ENCODE measurements around the gene TMEM17.
A peak's percentile ranks its signal among the peaks of the same experiment; 100 is the strongest.

The TMEM17 gene

DNA sequence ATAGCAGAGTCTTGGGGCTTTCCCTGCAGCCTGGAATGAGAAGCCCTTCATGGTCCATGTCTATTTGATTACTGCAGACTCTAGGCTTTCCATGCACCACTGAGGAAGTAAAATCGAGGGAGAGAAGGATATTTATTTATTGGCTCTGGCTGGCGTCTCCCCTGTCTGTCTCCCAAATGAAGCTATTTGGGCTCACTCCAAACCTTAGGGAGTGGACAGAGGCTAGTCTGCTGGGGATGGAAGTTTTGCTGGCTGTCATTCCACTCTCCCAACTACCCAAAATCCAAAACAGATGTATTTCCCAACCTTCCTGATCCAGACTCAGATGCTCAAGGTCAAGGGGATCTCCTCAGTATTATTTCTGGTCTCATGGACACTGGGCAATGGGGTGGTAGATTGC is 33.7 kb downstream of the TMEM17 start:
- DNase-seq (ENCODE audit: low spot score): no peak

DNA sequence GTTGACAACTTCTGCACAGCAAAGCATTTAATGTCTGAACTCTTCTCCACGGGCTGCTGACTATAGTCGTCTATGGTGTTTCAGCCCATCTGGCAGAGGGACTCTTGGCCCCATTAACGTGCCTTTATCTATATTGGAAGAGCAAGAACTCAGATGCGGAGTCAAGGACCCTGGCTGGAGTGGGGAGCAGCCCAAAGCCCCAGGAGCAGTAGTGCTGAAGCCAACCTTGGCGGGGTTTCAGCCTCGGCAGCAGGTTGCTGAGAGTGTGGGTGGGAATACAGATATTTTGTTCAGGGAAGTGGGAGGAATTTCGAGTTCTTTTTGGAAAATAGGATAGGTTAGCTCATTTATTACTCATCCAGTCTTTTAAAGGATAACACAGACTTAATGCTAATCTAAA is 34.2 kb downstream of the TMEM17 start:
- DNase-seq (ENCODE audit: low spot score): no peak

- no peak for DNase-seq (ENCODE audit: low spot score)
Observed at GRCh38 chr2:62471404-62471803, 34.6 kb downstream of the TMEM17 start.

GRCh38 chr2:62469548-62469947 is 36.4 kb downstream of the TMEM17 start:
- no peak for DNase-seq (ENCODE audit: low spot score)

DNA sequence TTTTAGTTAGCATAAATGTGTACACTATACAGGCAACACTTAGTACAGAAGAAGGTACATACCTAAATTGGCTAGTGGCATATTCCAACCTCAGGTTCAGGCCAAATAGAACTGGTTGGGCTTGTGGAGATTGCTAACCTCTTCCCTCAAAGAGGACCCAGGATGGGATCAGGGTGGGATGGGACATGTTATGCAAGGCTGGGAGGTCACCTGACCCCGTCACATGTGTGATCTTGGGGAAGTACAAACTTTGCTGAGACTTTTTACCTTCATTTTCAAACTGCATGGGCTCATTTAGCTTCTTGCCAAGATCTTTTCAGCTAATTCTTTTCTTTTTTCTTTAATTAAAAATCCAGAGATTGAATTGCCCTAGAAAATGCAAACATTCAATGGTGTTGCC is 36.9 kb downstream of the TMEM17 start:
- no peak for DNase-seq (ENCODE audit: low spot score)

DNA sequence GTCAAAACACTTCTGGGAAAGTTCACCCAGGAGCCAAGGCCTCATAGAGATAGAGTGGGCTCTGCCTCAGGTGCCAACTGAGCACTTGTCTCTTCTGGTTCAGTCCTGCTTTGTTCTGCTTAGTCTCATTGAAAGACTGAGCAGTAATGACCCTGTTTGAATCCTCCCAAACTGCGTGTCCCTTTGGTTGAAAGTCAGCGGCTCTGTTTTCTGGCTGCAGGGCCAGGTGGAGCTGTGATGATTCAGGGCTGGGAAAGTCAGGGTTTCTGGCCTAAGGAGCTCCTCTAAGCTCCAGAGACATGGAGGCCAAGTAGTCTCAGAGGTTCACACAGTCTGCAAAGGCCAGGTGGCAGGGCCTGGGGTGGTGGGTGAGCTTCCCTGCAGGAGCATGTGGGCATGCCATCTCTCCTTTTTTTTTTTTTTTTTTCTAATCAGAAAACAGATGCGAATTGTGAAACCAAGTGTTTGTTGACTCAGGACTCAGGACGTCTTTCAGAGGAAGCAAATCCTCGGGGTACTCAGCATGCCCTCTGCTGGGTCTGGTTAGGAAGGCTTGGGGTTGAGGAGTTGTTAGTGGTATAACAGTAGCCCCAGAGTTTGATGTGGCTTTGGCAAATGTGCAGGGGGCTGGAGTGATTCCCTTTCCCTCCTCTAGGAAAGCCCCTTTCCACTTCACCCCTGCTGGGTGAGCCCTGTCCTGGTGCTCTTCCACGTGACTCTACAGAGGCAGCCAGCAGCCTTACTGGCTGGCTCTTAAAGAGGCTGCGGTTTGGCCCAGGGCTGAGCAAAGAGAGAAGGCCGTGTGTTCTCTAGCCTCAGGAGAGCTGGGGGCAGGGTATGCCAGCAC is 38.3 kb downstream of the TMEM17 start:
- DNase-seq (ENCODE audit: low spot score): no peak

- no peak for DNase-seq (ENCODE audit: low spot score)
Observed at GRCh38 chr2:62467100-62467474, 38.9 kb downstream of the TMEM17 start.

GRCh38 chr2:62466503-62466854 is 39.5 kb downstream of the TMEM17 start:
- no peak for DNase-seq (ENCODE audit: low spot score)

- no peak for DNase-seq (ENCODE audit: low spot score)
Observed at GRCh38 chr2:62465741-62466502, 40.1 kb downstream of the TMEM17 start.

DNA sequence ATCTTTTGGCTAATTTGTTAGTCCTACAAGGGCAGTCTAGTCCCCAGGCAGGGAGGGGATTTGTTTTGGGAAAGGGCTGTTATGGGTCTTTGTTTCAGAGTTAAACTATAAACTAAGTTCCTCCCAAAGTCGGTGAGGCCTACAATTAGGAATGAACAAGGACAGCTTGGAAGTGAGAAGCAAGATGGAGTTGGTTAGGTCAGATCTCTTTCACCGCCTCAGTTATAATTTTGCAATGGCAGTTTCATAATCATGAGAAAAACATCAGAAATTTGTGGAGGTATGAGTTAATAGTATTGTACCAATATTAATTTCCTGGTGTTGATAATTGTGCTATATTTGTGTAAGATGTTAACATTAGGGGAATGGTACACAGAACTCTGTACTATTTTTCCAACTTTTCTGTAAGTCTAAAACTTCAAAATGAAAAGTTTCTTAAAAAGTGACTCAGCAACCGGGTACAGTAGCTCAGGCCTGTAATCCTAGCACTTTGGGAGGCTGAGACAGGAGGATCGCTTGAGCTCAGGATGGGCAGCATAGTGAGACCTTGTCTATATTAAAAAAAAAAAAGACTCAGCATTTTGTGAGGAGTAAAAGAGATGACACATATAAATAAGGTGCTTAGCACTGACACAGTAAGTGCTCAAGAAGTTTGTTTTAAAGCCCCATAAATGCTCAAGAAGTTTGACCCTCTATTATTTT is 40.8 kb downstream of the TMEM17 start:
- DNase-seq (ENCODE audit: low spot score): no peak

DNA sequence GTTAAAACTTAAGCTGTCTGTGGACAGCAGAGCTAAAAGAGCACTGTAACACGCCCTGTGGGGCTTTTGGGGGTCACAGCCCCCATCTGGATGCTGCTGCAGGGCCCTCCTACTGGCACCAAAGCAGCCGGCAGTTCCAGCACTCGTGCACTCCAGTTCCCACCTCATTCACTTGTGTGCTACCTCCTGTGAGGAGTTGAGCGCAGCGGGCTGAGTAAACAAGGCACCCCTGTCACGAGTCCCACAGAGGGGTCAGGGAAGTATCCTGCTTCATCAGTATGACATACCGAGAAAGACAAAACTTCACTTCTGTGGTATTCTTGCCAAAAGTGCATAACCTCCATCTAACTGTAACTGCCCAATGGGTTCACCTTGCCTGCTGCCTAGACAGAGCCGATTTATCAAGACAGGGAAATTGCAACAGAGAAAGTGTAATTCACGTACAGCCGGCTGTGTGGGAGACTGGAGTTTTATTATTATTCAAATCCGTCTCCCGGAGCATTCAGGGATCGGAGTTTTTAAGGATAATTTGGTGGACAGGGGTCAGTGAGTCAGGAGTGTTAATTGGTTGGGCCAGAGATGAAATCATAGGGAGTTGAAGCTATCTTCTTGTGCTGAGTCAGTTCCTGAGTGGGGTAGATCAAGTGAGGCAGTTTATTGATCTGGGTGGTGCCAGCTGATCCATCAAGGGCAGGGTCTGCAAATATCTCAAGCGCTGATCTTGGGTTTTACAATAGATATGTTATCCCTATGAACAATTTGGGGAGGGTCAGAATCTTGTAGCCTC is 41.6 kb downstream of the TMEM17 start:
- no peak for DNase-seq (ENCODE audit: low spot score)

DNA sequence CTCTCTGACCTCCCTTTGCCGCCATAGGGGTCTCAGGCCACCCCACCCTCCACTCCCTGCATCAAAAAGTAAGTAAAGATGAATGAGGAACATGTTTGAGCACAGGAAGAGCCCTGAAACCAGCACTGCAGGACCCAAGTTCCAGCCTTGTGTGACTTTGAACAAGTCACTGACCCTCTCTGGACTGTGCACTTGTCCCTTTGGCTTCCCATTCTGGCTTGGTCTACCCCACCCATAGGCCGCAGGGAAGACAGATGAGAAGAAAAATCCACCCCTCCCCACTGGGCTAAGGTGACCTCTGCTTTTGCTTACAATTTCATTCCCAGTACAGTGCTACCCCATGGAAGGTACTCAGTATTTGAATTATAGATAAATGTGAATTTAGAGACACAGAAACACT is 43.8 kb downstream of the TMEM17 start:
- no peak for DNase-seq (ENCODE audit: low spot score)

- no peak for DNase-seq (ENCODE audit: low spot score)
Observed at GRCh38 chr2:62461707-62462106, 44.3 kb downstream of the TMEM17 start.

DNA sequence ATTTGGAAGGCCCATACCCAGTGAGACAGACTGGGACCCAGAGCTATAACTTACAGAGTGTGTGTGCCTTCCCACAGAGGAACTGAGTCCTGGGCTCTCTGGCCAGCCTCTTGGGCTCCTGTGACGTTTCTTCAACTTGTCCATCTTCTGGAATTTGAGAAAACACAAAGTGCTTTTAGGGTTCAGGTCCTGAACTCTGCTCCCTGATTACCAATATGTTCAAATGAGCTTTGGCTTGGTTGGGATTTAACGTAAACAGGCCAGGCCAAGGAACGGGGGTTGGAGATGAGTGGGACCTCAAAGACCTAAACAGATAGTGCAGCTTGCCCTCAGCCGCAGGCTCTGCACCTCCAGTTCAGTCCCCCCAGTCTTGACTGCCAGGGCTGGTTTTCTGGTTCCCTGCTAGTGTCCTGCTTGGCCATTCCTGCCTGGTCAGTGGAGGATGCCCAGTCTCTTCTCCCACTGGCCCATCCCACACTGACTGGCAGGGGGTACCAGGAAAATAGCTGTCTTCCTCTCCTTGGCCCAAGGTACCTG is 44.9 kb downstream of the TMEM17 start:
- DNase-seq (ENCODE audit: low spot score): no peak

DNA sequence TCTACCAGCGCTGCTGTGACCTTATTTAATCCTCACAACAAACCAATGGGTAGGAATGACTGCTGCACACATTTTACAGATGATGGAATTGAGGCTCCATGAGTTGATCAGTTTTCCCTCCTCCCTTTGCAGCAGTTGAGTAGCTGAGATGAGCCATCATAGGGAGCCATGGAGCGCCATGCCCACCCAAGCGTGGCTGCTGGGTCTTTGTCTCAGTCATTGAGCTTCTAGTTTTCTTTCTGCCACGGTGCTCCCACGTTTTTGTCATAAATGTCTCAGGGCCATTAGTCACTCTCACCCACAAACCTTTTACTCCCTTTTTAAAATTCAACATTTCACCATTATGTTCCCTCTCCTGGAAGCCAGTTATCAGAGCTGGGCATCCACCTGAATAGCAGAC is 45.8 kb downstream of the TMEM17 start:
- no peak for DNase-seq (ENCODE audit: low spot score)

DNA sequence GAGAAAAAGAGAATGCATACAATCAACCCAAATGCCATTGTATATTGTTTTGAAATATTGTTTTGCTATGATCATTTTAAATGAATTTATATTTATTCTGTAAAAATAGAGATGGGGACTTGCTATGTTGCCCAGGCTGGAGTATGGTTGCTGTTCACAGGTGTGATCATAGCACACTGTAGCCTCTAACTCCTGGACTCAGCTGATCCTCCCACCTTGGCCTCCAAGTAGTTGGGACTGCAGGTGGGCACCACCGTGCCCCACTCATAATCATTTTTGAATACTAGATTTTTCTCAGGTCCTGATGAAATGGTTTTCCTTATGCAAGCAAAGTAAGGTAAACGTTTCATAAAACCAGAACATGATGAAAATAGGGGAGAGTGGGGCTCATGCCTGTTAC is 46.3 kb downstream of the TMEM17 start:
- no peak for DNase-seq (ENCODE audit: low spot score)

DNA sequence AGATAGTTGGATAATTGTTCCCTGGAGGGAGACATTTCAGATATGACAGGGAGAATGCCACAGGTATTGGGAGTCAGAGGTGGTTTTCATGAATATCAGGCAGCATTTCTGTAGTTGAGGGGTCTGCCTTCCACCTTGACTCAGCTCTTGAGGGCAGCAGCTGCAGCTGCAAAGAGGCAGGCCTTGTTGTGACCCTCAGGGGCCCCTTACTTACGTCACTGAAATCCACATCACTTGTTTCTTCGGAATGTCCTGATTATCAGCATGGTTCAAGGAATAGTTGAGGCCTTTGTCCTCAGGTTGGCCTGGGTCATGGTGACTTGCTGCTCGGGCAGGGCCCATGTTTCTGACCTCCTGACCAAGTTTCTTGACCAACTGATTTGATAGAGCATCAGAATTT is 46.9 kb downstream of the TMEM17 start:
- no peak for DNase-seq (ENCODE audit: low spot score)

- no peak for DNase-seq (ENCODE audit: low spot score)
Observed at GRCh38 chr2:62458671-62459081, 47.3 kb downstream of the TMEM17 start.

GRCh38 chr2:62458206-62458641 is 47.8 kb downstream of the TMEM17 start:
- DNase-seq (ENCODE audit: low spot score): no peak

- no peak for DNase-seq (ENCODE audit: low spot score)
Observed at GRCh38 chr2:62457556-62457955, 48.4 kb downstream of the TMEM17 start.

GRCh38 chr2:62456721-62457539 is 49.1 kb downstream of the TMEM17 start:
- peak; percentile 65 for DNase-seq (ENCODE audit: low spot score)
